ENCODE results near the gene DLX6.

The DLX6 gene

DNA sequence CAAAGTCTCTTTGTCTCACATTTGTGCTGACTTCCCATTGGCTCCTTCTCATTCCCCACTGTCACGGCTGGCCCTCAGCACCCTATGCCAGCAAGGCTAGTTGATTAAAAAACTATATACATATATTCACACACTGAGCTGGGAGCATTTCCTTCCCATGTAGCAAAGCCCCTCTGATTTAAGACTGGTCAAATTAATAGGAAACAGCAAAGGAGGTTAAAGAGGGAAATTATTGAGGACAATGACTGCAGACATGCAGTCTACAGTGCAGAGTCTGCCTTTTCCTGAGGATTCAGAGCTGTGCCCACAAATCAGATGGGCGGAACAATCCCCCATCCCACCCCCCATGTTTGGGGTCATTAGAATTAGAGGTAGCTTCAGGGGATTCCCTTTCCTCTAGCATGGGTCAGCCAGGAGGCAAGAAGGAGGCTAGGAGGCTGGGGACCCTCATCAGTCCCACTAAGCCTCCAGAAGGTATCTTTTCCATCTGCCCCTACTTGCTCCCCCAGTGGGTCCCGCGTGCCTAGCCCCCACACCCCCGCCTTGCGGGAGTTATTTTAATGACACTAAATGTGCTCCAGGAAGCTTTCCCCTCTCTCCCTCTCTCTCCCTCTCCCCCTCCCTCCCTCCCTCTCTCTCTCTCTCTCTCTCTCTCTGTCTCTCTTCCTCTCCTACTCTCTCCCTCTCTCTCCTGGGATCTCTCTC is 9.8 kb upstream of the DLX6 start:
- DNase-seq (ENCODE audit: low read depth in 2 of 2): no peak

DNA sequence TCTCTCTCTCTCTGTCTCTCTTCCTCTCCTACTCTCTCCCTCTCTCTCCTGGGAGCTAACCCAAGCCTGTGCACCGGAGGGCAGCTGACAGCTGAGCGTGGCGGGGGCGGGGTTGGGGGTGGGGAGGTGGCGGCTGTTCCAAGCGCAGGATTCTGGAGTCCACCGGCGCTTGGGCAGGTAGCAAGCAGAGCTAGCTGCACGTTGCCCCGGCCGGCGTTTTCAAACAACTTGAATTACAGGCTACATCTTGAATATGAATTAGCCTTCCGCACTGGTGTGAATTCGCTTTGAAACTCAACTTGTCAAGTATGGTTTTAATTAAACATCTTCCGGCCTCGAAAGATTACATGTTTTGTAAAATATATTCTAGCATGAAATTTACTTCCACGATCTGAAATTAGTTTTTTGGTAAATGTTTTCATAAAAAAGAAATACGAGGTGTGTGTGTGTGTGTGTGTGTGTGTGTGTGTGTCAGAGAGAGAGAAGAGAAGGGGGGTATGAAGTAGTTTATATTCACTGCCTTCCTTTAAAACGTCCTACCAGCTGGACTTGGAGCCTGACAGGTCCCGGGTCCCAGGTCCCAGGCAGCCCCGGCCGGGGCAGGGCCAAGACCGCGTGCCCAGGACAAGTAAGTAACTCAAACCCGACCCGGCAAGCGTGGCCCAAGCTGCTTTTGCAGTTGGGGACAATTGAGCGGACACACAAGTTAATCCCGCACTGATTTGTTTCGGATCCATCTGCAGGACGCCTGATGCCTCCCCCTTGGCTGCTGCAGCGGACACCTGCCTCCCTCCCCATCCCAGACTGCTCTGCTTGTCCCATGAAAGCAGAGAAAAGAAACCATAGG is 9.0 kb upstream of the DLX6 start:
- DNase-seq (ENCODE audit: low read depth in 2 of 2): no peak

DNA sequence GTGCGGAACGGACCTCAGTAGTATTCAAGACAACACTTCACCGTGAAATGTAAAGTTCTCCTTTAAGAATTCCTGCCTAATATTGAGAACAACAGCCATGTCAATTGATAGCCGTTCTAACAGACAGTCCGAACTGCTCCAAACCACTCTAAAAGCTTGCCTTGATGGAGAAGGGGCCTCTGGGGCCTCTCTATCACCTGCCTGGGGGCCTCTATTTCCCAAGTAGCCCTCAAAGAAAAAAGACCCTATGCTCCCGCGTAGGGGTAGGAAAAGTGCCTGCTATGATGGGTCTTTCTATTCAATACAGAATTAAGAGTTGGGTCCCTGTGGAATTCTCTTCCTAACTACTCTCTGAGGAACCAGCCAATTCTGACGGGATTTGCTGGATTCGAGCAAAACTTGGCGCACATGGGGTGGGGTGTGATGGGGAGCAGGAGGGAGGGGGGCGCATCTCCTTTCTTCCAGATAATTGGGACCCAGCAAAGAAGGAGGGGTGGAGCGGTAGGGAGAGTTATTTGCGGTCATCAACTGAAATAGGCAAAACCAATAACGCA is 8.3 kb upstream of the DLX6 start:
- DNase-seq (ENCODE audit: low read depth in 2 of 2): no peak

DNA sequence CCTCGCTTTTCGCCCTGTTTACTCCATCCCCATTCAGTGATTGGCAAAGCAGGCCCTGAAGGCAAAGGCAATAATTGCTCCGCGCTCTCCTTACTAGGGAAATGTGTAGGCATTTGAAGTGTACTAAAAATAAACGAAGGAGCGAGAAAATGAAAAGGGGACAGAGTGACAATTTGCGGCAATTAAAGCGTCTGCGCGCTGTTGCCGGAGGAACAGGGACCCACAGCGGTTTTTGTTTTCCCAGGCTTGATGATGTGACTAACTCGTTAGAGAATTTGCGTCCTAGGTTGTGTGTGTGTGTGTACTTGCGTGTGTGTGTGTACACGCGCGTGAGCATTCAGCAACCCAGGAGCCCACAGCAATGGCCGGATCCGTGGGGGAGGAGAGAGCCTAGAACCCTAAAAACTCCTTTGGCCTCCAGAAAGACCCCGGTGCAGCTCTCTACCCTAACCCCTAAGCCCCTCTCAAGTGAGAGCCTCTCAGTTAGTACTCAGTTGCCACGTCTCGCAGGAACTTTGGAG is 7.8 kb upstream of the DLX6 start:
- DNase-seq (ENCODE audit: low read depth in 2 of 2): no peak

DNA sequence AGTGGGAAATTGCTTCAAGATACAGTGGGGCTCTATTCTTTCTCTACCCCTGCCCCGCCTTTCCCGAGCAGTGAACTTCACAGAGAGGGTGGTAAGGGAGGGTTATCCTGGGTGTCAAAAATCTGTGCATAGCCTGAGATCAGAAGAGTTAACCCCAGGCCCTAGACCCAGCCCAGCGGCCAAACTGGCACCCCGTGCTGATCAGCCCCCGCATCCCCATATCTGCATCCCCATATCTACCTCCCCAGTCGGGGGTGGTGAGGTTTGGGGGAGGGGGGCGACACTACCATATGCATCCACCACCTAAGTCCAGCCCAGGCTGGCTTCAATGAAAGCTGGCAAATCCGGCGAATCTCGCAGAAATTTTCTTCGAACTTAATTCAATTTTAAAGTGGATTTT is 7.0 kb upstream of the DLX6 start:
- no peak for DNase-seq (ENCODE audit: low read depth in 2 of 2)

DNA sequence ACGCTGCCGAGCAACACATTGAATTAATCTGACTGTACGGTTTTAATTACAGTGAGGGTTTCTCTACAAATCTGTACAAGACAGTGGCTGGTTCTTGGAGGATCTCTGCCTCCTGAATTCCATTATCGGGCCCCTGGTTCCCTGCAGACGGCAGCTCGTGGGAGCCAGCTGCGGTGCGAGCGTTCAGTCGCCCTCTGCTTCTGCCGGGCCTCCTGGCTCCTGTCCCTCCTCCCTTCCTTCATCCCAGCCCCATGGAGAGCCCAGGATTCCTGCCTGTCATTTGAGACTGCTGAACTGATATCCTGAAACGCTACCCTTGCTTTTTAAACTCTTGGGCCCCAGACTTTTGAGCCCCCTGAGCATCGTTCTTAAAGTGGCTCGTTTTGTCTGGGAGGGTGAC is 6.6 kb upstream of the DLX6 start:
- no peak for DNase-seq (ENCODE audit: low read depth in 2 of 2)

DNA sequence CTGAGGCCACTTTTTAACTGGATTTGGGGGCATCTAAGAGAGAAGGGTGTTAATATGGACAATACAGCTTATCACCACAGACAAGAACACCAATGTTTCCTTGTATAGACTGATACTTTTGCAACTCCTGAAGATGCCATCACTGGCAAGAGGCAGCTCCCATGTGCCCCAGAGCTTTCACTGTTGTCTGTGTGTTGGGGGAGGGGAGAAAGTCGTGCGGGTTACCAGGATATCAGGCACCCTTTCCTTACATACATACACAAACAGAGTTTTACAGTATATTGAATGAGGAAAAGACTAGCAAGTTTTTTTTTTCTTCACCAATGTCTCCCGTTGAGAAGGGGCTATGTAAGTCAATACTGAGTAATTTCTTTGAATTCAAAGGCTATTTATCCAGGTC is 4.1 kb upstream of the DLX6 start:
- no peak for DNase-seq (ENCODE audit: low read depth in 2 of 2)

DNA sequence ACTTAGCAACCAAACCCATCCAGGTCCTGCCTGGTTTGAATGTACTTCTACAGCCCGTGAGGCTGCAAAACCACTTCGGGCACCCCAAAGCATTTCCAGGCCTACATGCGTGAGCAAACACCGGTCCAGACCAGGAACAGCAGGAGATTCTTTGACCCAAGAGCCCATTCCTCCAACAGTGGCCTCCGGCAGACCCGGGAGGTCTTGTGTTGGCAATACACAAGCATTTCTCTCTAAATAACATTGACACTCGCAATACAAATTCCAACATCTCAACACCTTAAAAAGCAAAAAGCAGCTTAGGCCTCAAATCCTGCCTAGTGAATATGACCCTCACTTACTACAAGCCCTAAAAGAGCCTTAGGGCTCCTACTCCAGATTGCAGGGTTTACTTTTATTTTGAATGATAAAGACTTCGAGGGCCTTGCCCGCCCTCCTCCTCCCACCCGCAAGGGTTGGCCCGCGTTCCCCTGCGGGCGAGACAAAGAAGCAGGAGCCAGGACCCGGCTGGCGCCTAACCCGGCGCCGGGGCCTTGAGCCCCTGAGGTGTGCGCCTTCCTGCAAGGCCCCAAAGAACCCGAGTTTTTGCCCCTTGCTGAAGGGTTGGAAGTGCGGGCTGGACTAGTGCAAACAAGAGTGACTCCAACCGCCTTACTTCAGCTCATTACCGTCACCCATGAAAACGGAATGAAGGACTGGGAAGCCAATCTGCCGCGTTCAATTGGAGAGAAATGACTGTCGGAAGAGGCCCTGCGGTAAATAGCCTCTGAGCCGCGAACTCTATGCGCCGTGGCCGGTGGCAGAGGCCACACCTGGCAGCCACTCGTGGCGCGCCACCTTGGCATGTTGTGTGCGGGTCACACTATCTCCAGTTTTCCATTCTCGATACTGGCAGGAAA is 3.4 kb upstream of the DLX6 start:
- DNase-seq (ENCODE audit: low read depth in 2 of 2): no peak

DNA sequence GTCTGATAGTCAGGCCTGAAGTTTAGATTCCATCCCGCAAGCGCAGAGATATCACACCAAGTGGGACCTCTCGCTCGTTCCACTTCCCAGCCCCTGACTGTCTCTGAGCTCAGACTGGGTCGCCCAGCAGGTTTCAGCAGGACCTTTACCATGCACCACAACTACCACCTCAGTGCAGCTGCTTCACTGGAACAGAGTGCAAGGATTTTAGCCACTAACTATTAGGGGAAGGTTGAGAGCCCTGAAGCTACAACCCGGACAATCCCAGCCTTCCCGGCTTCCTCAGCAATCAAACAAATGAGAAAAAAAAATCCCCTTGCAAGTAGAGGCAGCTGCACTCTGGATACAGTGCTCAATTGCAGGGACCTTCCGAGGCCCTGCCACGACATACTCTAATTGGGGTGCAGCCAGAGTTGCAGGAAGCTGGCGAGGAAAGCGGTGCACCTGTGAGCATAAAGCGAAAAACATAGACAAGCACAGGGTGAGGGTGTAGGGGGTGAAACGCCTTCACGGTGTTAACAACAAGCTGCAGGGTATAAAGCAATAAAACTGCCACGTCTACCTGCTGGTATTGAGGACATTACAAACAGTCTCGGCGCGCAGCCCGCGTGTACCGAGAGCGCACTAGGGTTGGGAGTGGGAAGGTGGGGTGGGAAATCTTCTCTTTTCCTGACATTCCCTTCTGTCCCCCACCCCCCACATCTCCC is 2.6 kb upstream of the DLX6 start:
- DNase-seq (ENCODE audit: low read depth in 2 of 2): no peak

DNA sequence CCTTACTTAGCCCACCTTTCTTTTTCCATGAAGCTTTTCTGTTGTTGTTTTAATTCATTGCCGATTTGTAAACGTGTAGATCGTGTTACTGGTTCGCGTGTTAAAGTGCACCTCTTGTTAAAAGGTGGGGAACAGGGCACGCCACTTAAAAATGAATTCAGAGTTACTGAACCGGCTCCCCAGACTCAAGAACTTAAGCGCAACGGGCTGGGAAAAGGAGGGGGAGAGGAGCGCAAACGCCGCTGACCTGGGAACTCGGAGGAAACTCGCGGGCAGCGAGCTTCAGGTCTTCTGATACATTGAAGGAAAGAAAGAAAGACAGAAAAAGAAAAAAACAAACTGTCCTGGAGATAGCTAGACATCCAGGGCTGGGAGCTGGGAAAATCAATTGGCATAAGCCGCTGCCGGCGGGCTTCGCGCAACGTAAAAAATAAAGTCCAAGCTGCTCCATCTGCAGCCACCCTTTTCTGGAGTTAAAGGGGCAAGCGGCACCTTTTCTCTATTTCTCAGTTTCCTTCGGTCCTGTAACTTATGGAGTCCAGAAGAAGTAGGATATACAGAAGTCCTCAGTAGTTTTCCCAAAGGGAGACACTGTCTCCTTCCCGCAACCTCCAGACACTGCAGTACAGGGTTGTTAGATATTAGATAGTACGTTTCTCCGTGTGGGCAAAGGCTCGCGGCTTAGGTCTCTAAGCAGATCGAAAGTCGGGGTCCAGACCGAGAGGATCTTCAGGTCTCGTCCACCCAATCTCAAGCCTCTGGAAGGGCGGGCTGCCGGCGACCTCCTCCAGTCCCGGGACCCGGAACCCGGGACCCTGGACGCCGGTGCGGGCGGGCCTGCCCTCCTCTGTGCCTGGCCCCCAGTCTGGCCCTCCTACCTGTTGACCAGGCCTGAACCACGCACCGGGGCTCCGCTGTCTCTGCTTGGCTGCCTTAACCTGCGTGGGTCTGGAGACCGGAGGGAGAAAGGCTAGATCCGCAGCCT is 1.8 kb upstream of the DLX6 start:
- DNase-seq (ENCODE audit: low read depth in 2 of 2): no peak

DNA sequence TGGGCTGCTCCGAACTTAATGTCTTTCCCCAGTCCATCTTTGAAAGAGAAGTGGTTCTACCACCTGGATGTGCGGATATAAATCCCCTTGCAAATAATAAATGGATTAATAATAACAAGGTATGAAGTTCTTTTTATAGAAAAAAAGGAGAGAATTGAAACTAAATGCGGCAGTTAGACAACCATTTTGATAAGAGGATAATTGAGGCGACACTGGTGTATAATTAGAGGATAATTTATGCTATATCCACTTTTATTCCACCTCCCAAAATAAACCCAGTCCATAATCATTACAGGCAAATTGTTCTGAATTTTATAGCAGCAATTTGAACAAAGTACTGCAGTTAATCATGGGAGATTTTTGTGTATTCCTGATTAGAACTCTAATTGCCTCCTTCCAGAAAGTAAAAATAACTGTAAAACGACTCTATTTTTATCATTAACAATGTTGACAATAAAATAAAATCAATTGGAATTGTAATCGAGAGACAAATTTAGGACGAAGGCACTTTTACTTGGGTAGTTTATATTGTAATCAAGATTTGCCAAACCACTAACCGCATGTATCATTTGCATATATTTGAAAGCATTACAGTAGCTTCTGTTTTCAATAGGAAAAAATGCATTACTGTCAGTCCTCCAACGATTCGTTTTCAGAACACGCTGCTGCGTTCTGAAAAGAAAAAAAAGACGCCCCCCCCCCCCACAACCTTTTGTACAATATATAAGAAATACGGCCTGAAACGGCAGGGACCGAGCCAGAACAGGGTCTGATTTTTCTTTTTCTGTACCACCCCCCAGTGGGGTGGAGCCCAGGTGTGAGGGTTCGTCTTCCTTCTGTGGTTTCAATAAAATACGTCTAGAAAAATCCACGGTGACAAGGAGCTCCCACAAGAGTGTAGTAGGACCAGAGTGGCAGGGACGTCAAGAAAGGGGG is 838 bp upstream of the DLX6 start:
- DNase-seq (ENCODE audit: low read depth in 2 of 2): no peak

DNA sequence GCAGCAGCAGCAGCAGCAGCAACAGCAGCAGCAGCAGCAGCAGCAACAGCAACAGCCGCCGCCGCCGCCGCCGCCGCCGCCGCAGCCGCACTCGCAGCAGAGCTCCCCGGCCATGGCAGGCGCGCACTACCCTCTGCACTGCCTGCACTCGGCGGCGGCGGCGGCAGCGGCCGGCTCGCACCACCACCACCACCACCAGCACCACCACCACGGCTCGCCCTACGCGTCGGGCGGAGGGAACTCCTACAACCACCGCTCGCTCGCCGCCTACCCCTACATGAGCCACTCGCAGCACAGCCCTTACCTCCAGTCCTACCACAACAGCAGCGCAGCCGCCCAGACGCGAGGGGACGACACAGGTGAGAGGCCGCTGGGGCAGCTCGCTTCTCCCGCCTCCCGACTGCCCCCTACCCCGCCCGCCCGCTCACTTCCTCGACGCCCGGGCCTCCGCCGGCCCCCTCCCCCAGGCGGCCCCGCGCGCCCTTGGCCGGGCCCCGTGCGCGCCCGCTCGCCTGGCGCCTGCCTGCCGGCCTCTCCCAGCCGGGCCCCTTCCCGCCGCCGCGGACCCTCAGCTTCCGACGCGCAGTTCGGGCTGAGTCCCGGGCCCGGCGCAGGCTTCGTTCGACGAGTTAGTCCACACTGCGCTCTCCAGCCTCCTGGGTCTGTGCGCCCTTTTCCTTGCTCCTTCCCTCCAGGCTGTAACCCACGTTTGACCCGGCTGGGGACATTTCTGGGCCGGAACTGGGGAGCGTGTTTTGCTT is 882 bp downstream of the DLX6 start:
- no peak for DNase-seq (ENCODE audit: low read depth in 2 of 2)

DNA sequence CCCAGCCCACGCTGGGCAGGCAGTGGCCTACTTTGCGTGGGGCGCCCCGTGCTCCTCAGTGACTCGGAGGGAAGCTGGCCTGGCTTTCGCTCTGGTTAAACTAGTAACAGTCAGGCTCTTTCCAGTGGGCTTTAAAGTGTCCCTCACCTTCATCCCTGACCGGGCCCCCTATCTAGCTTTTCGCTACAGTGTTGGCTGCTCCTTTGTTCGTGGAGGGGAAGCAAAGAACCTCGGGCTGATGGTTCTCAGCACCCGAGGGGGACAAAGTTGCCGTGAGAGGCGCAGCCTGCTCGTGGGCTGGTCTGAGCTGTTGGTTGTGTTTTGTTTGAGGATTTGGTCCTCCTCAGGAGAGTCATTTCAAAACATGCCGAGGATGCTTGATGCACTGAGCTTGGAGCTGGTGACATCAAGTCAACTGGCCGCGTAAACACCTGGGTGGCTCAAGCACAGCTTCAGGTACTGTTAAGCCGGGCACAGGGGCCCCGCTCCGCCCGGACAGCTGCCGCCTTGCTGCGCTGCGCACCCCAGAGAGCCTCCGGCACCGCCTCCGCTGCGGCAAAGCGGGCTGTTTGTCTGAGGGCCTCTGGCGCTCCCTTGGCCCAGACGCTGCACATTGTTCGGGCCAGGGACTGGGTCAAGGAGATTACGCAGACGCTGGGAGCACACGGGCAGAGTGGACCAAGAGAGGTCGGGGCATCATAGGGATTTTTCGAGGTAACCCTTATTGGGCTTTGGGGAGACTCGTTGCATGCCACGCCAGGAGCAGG is 1.6 kb downstream of the DLX6 start:
- DNase-seq (ENCODE audit: low read depth in 2 of 2): no peak

DNA sequence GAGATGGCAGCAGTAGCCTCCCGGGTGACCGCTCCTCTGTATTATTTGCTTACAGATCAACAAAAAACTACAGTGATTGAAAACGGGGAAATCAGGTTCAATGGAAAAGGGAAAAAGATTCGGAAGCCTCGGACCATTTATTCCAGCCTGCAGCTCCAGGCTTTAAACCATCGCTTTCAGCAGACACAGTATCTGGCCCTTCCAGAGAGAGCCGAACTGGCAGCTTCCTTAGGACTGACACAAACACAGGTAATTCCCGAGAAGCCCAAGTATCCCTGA is 2.2 kb downstream of the DLX6 start:
- no peak for DNase-seq (ENCODE audit: low read depth in 2 of 2)

DNA sequence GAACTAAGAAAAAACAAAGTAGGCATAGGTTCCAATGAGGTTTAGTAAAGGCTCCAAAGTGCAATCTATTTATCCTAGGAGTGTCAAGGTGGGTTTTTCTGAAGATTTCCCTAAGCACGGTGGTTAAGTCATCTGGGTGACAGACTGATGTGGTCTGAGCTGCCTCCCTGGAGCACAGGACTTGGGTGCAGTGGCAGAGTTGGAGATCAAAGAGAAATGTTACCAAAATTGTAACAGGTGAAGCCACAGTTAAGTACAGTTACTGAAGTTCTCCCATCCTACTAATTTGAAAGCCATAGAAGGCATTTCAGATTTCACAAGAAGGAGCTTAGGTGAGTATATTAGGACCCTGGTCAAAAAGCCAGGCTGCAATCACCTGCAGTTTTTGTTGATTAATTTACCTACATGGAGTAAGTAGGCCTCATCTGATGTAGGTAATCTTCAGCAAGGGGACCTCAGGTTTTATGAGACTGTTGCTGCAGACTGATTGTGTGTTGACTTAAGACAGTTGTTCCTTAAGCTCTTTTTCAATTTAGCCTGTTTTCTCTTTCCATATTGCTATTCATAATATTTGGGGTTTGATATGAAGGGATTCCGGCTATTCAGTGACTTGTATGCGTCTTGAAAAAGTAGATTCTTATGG is 3.0 kb downstream of the DLX6 start:
- DNase-seq (ENCODE audit: low read depth in 2 of 2): no peak

DNA sequence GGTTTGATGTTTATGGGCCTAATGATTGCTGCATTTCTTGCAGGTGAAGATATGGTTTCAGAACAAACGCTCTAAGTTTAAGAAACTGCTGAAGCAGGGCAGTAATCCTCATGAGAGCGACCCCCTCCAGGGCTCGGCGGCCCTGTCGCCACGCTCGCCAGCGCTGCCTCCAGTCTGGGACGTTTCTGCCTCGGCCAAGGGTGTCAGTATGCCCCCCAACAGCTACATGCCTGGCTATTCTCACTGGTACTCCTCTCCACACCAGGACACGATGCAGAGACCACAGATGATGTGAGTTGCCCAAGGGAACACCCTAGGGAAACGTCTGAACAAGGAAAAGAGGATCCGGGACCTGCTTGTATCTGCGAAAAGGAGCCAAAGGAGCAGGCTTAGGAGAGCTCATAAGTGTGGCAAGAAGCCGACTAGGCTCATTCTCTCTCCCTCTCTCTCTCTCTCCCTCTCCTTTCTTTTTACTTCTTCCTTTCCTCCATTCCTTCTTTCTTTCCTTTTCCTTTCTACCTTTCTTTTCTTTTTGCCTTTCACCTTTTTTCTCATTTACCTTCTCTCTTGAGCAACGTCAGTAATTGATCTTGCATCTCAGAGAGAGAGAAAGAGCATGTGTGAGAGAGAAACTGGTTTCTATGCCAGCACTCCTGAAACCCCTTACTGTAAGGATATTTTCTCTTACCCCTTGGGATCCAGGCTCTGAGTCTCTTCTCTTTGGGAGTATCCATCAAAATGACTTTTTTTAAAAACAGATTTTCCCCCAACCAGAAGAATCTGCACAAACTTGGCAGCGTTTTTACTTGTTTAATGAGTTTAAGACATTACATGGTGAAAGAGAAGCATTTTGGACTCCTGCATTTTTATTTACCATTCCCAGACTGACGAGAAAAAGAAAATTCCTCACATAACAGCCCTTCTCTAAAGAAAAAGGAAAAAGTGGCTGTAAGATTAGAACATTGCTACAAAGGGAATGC is 4.7 kb downstream of the DLX6 start:
- DNase-seq (ENCODE audit: low read depth in 2 of 2): no peak

Data from fibroblast of skin of left quadriceps (primary cell).